Activated T-cell treated with anti-CD3 and anti-CD28 coated beads, Interleukin-2, amount 50 U/mL, for 4 hours (primary cell): Measurements from ENCODE around the gene ELFN1. TPM values are rescaled to one million over a fixed set of nuclear protein-coding genes. Genes with fewer than 3 reads are reported as not detected.

Experiments used
- ATAC-seq, 2 donors: fragments of 200-7000 bp; cut with Tn5 transposase; one replicate each; pipeline ENCODE4 v1.10.0; 2021
- DNase-seq: peaks from one replicate; pipeline ENCODE4 v3.0.0-alpha.2; 2020
- H3K27me3 Mint-ChIP-seq: one replicate; pipeline ENCODE4 v1.8.0; 2021; ENCODE audit warnings: low read depth, mixed read lengths
- H3K36me3 Mint-ChIP-seq: one replicate; pipeline ENCODE4 v1.8.0; 2022; ENCODE audit warnings: mixed read lengths; ENCODE audit not compliant: insufficient read depth
- H3K4me1 Mint-ChIP-seq: one replicate; pipeline ENCODE4 v1.8.0; 2021; ENCODE audit warnings: low read depth, mixed read lengths
- H3K4me3 Mint-ChIP-seq: one replicate; pipeline ENCODE4 v1.8.0; 2021; ENCODE audit warnings: mild to moderate bottlenecking, moderate library complexity, mixed read lengths
- H3K9me3 Mint-ChIP-seq: one replicate; pipeline ENCODE4 v1.8.0; 2021; ENCODE audit warnings: mixed read lengths
- total RNA-seq, 3 donors: library from RNA; stranded (reverse); gene quantifications; one replicate each; pipeline ENCODE4 v1.2.1, GENCODE V29; 2021

The ELFN1 gene
- total RNA-seq, 3 donors from 2014 or later, result 0.11 to 0.13 (median 0.13) TPM

GRCh38 chr7:1674161-1675035 lies 4.3 kb downstream of the ELFN1 start:
- no peaks in the 10 kb centered on the region for H3K4me1 Mint-ChIP-seq
- no peak overlapping the region for H3K4me3 Mint-ChIP-seq
- no peak for ATAC-seq
- H3K27me3 Mint-ChIP-seq, result peaks cover 32% of the 10 kb centered on the region
- H3K36me3 Mint-ChIP-seq, result no peaks in the 10 kb centered on the region
- H3K9me3 Mint-ChIP-seq, result no peaks in the 10 kb centered on the region
- DNase-seq, result no peak

GRCh38 chr7:1675036-1675671 lies 5.1 kb downstream of the ELFN1 start:
- Mint-ChIP-seq H3K4me1 (no peaks in the 10 kb centered on the region), H3K27me3 (peaks cover 32% of the 10 kb centered on the region), H3K9me3 (no peaks in the 10 kb centered on the region), H3K36me3 (no peaks in the 10 kb centered on the region), H3K4me3 (no peak overlapping the region)
- ATAC-seq (no peak), DNase-seq (no peak)

DNA sequence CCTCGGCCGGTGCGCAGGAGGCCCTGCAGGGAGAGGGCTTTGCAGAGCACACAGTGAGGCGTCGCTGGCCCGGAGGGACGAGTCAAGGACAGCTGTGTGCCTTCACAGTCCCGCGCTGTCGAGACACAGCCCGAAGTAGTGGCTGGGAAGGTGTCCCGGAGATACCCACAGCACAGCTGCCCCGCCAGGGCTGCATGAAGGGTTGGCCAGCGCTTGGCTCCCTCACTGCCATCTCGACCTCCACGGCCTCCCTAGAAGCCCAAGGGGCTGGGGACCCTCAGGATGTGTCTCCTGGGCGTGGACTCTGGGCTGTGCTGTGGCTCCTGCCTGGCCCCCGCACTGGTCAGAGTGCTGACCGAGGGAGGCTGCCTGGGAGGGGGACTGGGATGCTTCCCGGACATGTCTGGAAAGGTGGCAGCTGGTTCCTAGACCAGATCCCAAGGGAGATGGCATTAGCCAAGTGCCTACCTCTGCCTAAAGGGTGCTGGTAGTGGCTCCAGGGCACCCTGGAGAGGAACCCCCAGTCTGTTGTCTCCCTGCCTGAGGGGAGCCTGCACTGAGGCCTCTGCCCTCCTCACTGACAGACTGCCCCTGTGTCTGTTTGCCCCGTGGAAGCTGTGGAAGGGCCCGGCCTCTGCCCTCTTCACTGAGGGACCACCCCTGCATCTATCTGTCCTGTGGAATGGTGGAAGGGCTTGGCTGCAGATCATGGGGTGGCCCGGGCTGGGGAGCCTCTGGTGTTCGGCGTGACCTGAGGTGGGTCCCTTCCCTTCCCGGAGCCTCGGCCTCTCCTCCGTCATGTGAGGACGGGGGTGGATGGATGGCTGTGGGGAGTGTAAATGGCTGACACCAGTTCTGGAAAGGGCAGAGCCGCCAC lies 5.8 kb downstream of the ELFN1 start:
- no peaks in the 10 kb centered on the region for H3K4me1 Mint-ChIP-seq
- H3K4me3 Mint-ChIP-seq, result no peak overlapping the region
- H3K27me3 Mint-ChIP-seq, result peaks cover 33% of the 10 kb centered on the region
- H3K9me3 Mint-ChIP-seq, result no peaks in the 10 kb centered on the region
- ATAC-seq (no peak), DNase-seq (no peak)
- no peaks in the 10 kb centered on the region for H3K36me3 Mint-ChIP-seq

GRCh38 chr7:1676550-1677078 lies 6.5 kb downstream of the ELFN1 start:
- H3K9me3 Mint-ChIP-seq, result no peaks in the 10 kb centered on the region
- no peaks in the 10 kb centered on the region for H3K4me1 Mint-ChIP-seq
- H3K27me3 Mint-ChIP-seq, result peaks cover 26% of the 10 kb centered on the region
- no peak for ATAC-seq
- H3K36me3 Mint-ChIP-seq, result no peaks in the 10 kb centered on the region
- DNase-seq, result no peak
- no peak overlapping the region for H3K4me3 Mint-ChIP-seq

- Mint-ChIP-seq H3K4me1 (no peaks in the 10 kb centered on the region), H3K4me3 (no peak overlapping the region), H3K36me3 (no peaks in the 10 kb centered on the region), H3K27me3 (peaks cover 23% of the 10 kb centered on the region), H3K9me3 (peaks cover 3% of the 10 kb centered on the region)
- no peak for ATAC-seq
- no peak for DNase-seq
Observed at GRCh38 chr7:1677206-1678080, 7.4 kb downstream of the ELFN1 start.

DNA sequence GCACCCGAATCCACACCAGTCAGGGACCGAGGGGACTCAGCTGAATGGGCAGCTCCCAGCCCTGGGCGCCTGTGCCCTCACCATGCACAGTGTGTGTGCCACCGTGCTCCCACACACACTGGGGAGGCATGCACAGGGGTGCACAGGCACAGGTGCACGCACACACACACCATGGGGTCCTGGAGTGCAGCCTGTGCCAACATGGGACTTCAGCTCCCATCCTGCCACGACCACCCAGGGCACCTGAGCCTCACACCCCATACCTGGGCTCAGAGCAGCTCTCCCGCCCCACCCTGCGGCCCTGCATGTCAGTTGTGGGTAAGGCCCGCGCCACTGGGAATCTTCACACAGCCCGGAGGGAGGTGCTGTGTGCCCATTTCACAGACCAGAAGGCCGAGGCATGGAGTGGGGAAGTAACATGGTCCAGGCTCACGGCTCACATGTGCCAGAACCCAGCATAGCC lies 8.0 kb downstream of the ELFN1 start:
- peaks cover 17% of the 10 kb centered on the region for H3K27me3 Mint-ChIP-seq
- peaks cover 10% of the 10 kb centered on the region for H3K9me3 Mint-ChIP-seq
- H3K4me3 Mint-ChIP-seq, result no peak overlapping the region
- no peaks in the 10 kb centered on the region for H3K4me1 Mint-ChIP-seq
- H3K36me3 Mint-ChIP-seq, result no peaks in the 10 kb centered on the region
- ATAC-seq, result no peak
- no peak for DNase-seq

- DNase-seq (no peak), ATAC-seq (no peak)
- Mint-ChIP-seq H3K9me3 (peaks cover 15% of the 10 kb centered on the region), H3K4me3 (no peak overlapping the region), H3K36me3 (no peaks in the 10 kb centered on the region), H3K4me1 (no peaks in the 10 kb centered on the region), H3K27me3 (peaks cover 13% of the 10 kb centered on the region)
Observed at GRCh38 chr7:1678571-1679325, 8.7 kb downstream of the ELFN1 start.

- Mint-ChIP-seq H3K9me3 (peaks cover 20% of the 10 kb centered on the region), H3K4me1 (no peaks in the 10 kb centered on the region), H3K36me3 (no peaks in the 10 kb centered on the region), H3K27me3 (peaks cover 11% of the 10 kb centered on the region), H3K4me3 (no peak overlapping the region)
- ATAC-seq (no peak), DNase-seq (no peak)
Observed at GRCh38 chr7:1679326-1679965, 9.4 kb downstream of the ELFN1 start.

GRCh38 chr7:1679966-1680730 lies 10.1 kb downstream of the ELFN1 start:
- Mint-ChIP-seq H3K4me3 (no peak overlapping the region), H3K4me1 (no peaks in the 10 kb centered on the region), H3K9me3 (peaks cover 26% of the 10 kb centered on the region), H3K36me3 (no peaks in the 10 kb centered on the region), H3K27me3 (peaks cover 11% of the 10 kb centered on the region)
- DNase-seq (no peak), ATAC-seq (no peak)

- Mint-ChIP-seq H3K4me3 (no peak overlapping the region), H3K27me3 (peaks cover 10% of the 10 kb centered on the region), H3K36me3 (no peaks in the 10 kb centered on the region), H3K4me1 (no peaks in the 10 kb centered on the region), H3K9me3 (peaks cover 32% of the 10 kb centered on the region)
- ATAC-seq (no peak), DNase-seq (no peak)
Observed at GRCh38 chr7:1681581-1681980, 11.5 kb downstream of the ELFN1 start.

GRCh38 chr7:1685000-1685624 lies 15.0 kb downstream of the ELFN1 start:
- ATAC-seq, result no peak
- DNase-seq, result no peak
- Mint-ChIP-seq H3K36me3 (peaks cover 1% of the 10 kb centered on the region), H3K4me3 (no peak overlapping the region), H3K4me1 (no peaks in the 10 kb centered on the region), H3K9me3 (peaks cover 39% of the 10 kb centered on the region), H3K27me3 (peaks cover 14% of the 10 kb centered on the region)

DNA sequence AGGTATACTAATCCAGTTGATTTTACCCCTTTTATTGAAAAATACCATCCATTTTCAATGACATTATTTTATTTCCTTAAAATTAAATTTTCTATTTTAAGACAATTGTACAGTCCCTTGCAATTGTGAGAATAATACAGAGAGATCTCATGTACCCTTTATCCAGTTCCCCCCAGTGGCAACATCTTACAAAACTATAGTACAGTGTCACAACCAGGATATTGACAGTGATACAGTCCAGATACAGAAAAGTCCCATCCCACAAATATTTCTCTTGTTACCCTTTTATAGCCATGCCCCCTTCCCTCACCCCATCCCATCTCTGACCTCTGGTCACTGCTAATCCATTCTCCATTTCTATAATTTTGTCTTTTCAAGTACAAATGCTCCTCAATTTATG lies 18.5 kb downstream of the ELFN1 start:
- no peak overlapping the region for H3K4me3 Mint-ChIP-seq
- H3K4me1 Mint-ChIP-seq, result no peaks in the 10 kb centered on the region
- ATAC-seq (no peak), DNase-seq (no peak)
- H3K9me3 Mint-ChIP-seq, result peaks cover 25% of the 10 kb centered on the region
- peaks cover 1% of the 10 kb centered on the region for H3K36me3 Mint-ChIP-seq
- H3K27me3 Mint-ChIP-seq, result peaks cover 18% of the 10 kb centered on the region
